T-cell (primary cell): ENCODE measurements around the gene APMAP. TPM values are rescaled to one million over a fixed set of nuclear protein-coding genes. Genes with fewer than 3 reads are reported as not detected.

Experiments
- ATAC-seq, 4 experiments: fragments of 200-7000 bp in 3 of 4; fragments of 150-1000 bp in 1 of 4; cut with Tn5 transposase; replicated peaks in 1 of 4; 1 replicate in 3 of 4; 2 replicates in 1 of 4; pipeline ENCODE4 v1.10.0; 2021; ENCODE audit warnings: moderate library complexity in 3 of 4, mild to moderate bottlenecking in 2 of 4, moderate number of reproducible peaks in 1 of 4
- CTCF ChIA-PET, 2 donors: fragments of 300-600 bp; sonication (Branson Sonifier 250); formaldehyde crosslinking; loops; one replicate each; lab custom pipeline; 2022; ENCODE audit warnings: antibody characterized with exemption in 2 of 2; lab: Charles Lee
- POLR2A ChIA-PET, 2 donors: fragments of 300-600 bp; sonication (Branson Sonifier 250); formaldehyde crosslinking; loops; one replicate each; lab custom pipeline; 2022; ENCODE audit warnings: antibody characterized with exemption in 2 of 2; lab: Charles Lee
- DNase-seq, 35 experiments: peaks; one replicate each; pipeline versions ENCODE4 v3.0.0 to v3.0.0-alpha.2; 2013 to 2023
- H3K27ac ChIP-seq: one replicate; pipeline ENCODE4 v1.5.1; 2013; ENCODE audit warnings: low read length
- H3K27me3 ChIP-seq, 2 experiments: replicated peaks in 1 of 2; 1 replicate in 1 of 2; 2 replicates in 1 of 2; pipeline versions ENCODE4 v1.6.1 to v1.7.0; 2013; ENCODE audit warnings: low read length in 1 of 2, mixed read lengths in 1 of 2; ENCODE audit not compliant: control insufficient read depth in 2 of 2, insufficient read depth in 2 of 2; ENCODE audit errors: extremely low read depth in 1 of 2
- H3K36me3 ChIP-seq, 2 donors: 1 replicate in 1 of 2; 2 replicates in 1 of 2; pipeline versions ENCODE4 v1.6.1 to v1.7.0; 2013; ENCODE audit warnings: low read length in 1 of 2; ENCODE audit not compliant: control insufficient read depth in 2 of 2, insufficient read depth in 1 of 2; ENCODE audit errors: extremely low read depth in 1 of 2
- H3K4me1 ChIP-seq, 2 experiments: 1 replicate in 1 of 2; 2 replicates in 1 of 2; pipeline versions ENCODE4 v1.6.1 to v1.7.0; 2013; ENCODE audit warnings: low read length in 2 of 2, mixed read lengths in 1 of 2; ENCODE audit not compliant: insufficient read depth in 2 of 2, control insufficient read depth in 1 of 2; ENCODE audit errors: extremely low read depth in 1 of 2
- H3K4me3 ChIP-seq, 2 donors: 1 replicate in 1 of 2; 2 replicates in 1 of 2; pipeline versions ENCODE4 v1.5.1 to v1.7.0; 2013; ENCODE audit warnings: mild to moderate bottlenecking in 2 of 2, low read length in 1 of 2, moderate library complexity in 1 of 2; ENCODE audit not compliant: control insufficient read depth in 1 of 2; ENCODE audit errors: extremely low read depth in 1 of 2
- H3K9me3 ChIP-seq: 2 replicates; pipeline ENCODE4 v1.7.0; 2013
- H3K27ac Mint-ChIP-seq, 2 donors: one replicate each; pipeline ENCODE4 v1.8.0; 2020 to 2021; ENCODE audit warnings: mild to moderate bottlenecking in 2 of 2, mixed read lengths in 2 of 2
- H3K27me3 Mint-ChIP-seq, 2 donors: one replicate each; pipeline ENCODE4 v1.8.0; 2021 to 2022; ENCODE audit warnings: mixed read lengths in 2 of 2
- H3K36me3 Mint-ChIP-seq: one replicate; pipeline ENCODE4 v1.8.0; 2021; ENCODE audit warnings: mixed read lengths
- H3K4me1 Mint-ChIP-seq, 3 donors: one replicate each; pipeline ENCODE4 v1.8.0; 2020 to 2022; ENCODE audit warnings: mixed read lengths in 3 of 3, mild to moderate bottlenecking in 1 of 3
- H3K4me3 Mint-ChIP-seq, 3 donors: one replicate each; pipeline ENCODE4 v1.8.0; 2020 to 2022; ENCODE audit warnings: mild to moderate bottlenecking in 3 of 3, mixed read lengths in 3 of 3, moderate library complexity in 3 of 3
- H3K9me3 Mint-ChIP-seq, 3 donors: one replicate each; pipeline ENCODE4 v1.8.0; 2020 to 2022; ENCODE audit warnings: mixed read lengths in 3 of 3
- WGBS: methylation state at CpG from one replicate; pipeline ENCODE4 v1.1.5; 2013; ENCODE audit warnings: missing lambda C conversion rate; ENCODE audit not compliant: insufficient coverage; 5-methylcytosine and 5-hydroxymethylcytosine counted together
- total RNA-seq, 35 experiments: library from RNA in 6 of 35; stranded (reverse) in 6 of 35; fragments of 120-200 nt in 1 of 35; gene quantifications; one replicate each; pipeline versions ENCODE4 v1.2.1 to v1.2.4 and lab custom pipeline; 2013 to 2026

Gene APMAP
- total RNA-seq, 5 donors from 2014 or later (not counting 1 experiment from before 2014, with no cell fraction given) = 32.2 to 53.0 (median 49.8) TPM

DNA sequence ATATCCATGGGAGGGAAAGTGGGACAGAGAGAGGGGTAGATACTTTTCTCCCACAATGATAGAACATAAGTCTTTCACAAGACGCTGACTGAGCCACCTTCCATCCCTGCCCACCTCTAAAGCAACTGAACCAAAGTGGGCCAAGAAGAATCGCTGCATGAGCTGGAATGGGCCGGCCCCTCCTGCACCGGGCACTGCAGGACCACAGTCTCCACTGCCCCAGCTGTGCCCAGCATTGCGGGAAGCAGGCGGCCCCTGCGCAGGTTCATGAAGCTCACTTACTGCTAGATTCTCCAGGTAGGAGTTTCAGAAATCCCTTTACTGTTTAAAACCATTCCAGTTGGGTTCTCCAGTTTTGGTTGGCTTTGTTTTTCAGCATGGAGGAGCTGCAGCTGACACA is 75.5 kb downstream of the APMAP start:
- Histone ChIP-seq H3K36me3 (no peaks in the 10 kb centered on the region), H3K27me3 (peaks cover 0 to 25% of the 10 kb centered on the region in 2 experiments), H3K9me3 (no peaks in the 10 kb centered on the region), H3K4me3 (no peak overlapping the region), H3K27ac (no peak overlapping the region), H3K4me1 (peaks cover 0 to 11% of the 10 kb centered on the region in 2 experiments)
- H3K4me3 Mint-ChIP-seq = no peak overlapping the region
- peaks cover 6% of the 10 kb centered on the region for H3K36me3 Mint-ChIP-seq
- H3K27me3 Mint-ChIP-seq = peaks cover 0 to 13% of the 10 kb centered on the region in 2 donors
- ATAC-seq = no peak
- H3K9me3 Mint-ChIP-seq = no peaks in the 10 kb centered on the region
- DNase-seq = no peak
- peaks cover 5 to 8% (median 7%) of the 10 kb centered on the region in 3 donors for H3K4me1 Mint-ChIP-seq
- ChIA-PET POLR2A (no interaction called here), CTCF (interaction anchor here in 1 of 2 donors (0.6 to 1.2 kb wide), 3 partner anchors 585 to 980 kb away, joined by 3 read pairs; no protein-coding TSS in a partner anchor)
- no peak overlapping the region for H3K27ac Mint-ChIP-seq
- WGBS = 90% methylated on average over 2 of the region's 7 CpGs

GRCh38 chr20:24916412-24916811 is 76.1 kb downstream of the APMAP start:
- ChIA-PET POLR2A (no interaction called here), CTCF (interaction anchor here in 1 of 2 donors (0.9 kb wide), 1 partner anchor 979 kb away, joined by 3 read pairs; no protein-coding TSS in a partner anchor)
- H3K27ac ChIP-seq = no peak overlapping the region
- peaks cover 0 to 11% of the 10 kb centered on the region in 2 experiments for H3K4me1 ChIP-seq
- WGBS = 100% methylated on average over 1 of the region's 1 CpG
- H3K4me3 ChIP-seq = no peak overlapping the region
- no peaks in the 10 kb centered on the region for H3K36me3 ChIP-seq
- no peaks in the 10 kb centered on the region for H3K9me3 ChIP-seq
- Mint-ChIP-seq H3K4me1 (peaks cover 5 to 8% (median 7%) of the 10 kb centered on the region in 3 donors), H3K9me3 (no peaks in the 10 kb centered on the region), H3K27ac (no peak overlapping the region), H3K36me3 (peaks cover 4% of the 10 kb centered on the region), H3K27me3 (peaks cover 0 to 13% of the 10 kb centered on the region in 2 donors), H3K4me3 (no peak overlapping the region)
- no peak for ATAC-seq
- peaks cover 0 to 25% of the 10 kb centered on the region in 2 experiments for H3K27me3 ChIP-seq
- no peak for DNase-seq

- Histone ChIP-seq H3K4me3 (no peak overlapping the region), H3K27me3 (peaks cover 0 to 25% of the 10 kb centered on the region in 2 experiments), H3K9me3 (no peaks in the 10 kb centered on the region), H3K36me3 (no peaks in the 10 kb centered on the region), H3K27ac (no peak overlapping the region), H3K4me1 (peaks cover 0 to 11% of the 10 kb centered on the region in 2 experiments)
- ChIA-PET CTCF (no interaction called here), POLR2A (no interaction called here)
- WGBS = 95% methylated on average over 7 of the region's 7 CpGs
- ATAC-seq (no peak), DNase-seq (no peak)
- Mint-ChIP-seq H3K4me3 (no peak overlapping the region), H3K36me3 (no peaks in the 10 kb centered on the region), H3K27me3 (peaks cover 0 to 13% of the 10 kb centered on the region in 2 donors), H3K27ac (no peak overlapping the region), H3K4me1 (peaks cover 5 to 8% (median 7%) of the 10 kb centered on the region in 3 donors), H3K9me3 (no peaks in the 10 kb centered on the region)
These were observed 76.7 kb downstream of the APMAP start for GRCh38 chr20:24915892-24916291.

DNA sequence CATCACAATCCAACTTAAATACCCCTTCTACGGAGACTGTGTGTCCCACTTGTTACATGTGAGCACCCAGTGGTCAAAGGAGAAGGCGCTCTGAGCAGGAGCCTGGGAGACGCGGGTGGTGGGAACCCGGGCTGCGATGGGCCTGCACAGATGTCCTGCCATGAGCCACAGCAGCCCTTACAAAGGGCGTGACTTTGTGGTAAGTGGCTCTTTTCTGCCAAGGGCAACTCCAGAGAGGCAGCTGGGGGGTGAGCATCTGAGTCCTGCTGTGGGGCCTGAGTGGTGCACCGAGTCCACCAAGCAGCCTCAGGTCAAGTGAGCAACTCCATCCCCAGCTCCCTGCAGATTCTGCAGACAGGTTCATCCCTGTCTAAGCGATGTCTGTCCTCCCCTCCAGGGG is 77.1 kb downstream of the APMAP start:
- H3K9me3 ChIP-seq = no peaks in the 10 kb centered on the region
- no peak for DNase-seq
- no peak for ATAC-seq
- Mint-ChIP-seq H3K4me1 (peaks cover 5 to 8% (median 7%) of the 10 kb centered on the region in 3 donors), H3K36me3 (no peaks in the 10 kb centered on the region), H3K27ac (no peak overlapping the region), H3K9me3 (no peaks in the 10 kb centered on the region), H3K27me3 (peaks cover 0 to 13% of the 10 kb centered on the region in 2 donors), H3K4me3 (no peak overlapping the region)
- WGBS = 88% methylated on average over 9 of the region's 9 CpGs
- ChIA-PET CTCF (no interaction called here), POLR2A (no interaction called here)
- no peak overlapping the region for H3K27ac ChIP-seq
- peaks cover 0 to 11% of the 10 kb centered on the region in 2 experiments for H3K4me1 ChIP-seq
- H3K36me3 ChIP-seq = no peaks in the 10 kb centered on the region
- no peak overlapping the region for H3K4me3 ChIP-seq
- H3K27me3 ChIP-seq = peaks cover 0 to 28% of the 10 kb centered on the region in 2 experiments

GRCh38 chr20:24914388-24915241 is 77.9 kb downstream of the APMAP start:
- no peaks in the 10 kb centered on the region for H3K36me3 Mint-ChIP-seq
- no peaks in the 10 kb centered on the region for H3K9me3 Mint-ChIP-seq
- 79% methylated on average over 9 of the region's 14 CpGs for WGBS
- ChIA-PET CTCF (interaction anchor here in 1 of 2 donors (0.6 to 0.7 kb wide), 2 partner anchors 201 to 294 kb away, joined by 3 read pairs; no protein-coding TSS in a partner anchor), POLR2A (no interaction called here)
- peaks cover 0 to 11% of the 10 kb centered on the region in 2 donors for H3K27me3 Mint-ChIP-seq
- Histone ChIP-seq H3K4me1 (peaks cover 0 to 11% of the 10 kb centered on the region in 2 experiments), H3K27ac (no peak overlapping the region), H3K4me3 (no peak overlapping the region), H3K9me3 (no peaks in the 10 kb centered on the region), H3K36me3 (no peaks in the 10 kb centered on the region), H3K27me3 (peaks cover 0 to 28% of the 10 kb centered on the region in 2 experiments)
- H3K4me1 Mint-ChIP-seq = peaks cover 5 to 8% (median 7%) of the 10 kb centered on the region in 3 donors
- no peak overlapping the region for H3K27ac Mint-ChIP-seq
- DNase-seq = no peak
- ATAC-seq = no peak
- H3K4me3 Mint-ChIP-seq = no peak overlapping the region

DNA sequence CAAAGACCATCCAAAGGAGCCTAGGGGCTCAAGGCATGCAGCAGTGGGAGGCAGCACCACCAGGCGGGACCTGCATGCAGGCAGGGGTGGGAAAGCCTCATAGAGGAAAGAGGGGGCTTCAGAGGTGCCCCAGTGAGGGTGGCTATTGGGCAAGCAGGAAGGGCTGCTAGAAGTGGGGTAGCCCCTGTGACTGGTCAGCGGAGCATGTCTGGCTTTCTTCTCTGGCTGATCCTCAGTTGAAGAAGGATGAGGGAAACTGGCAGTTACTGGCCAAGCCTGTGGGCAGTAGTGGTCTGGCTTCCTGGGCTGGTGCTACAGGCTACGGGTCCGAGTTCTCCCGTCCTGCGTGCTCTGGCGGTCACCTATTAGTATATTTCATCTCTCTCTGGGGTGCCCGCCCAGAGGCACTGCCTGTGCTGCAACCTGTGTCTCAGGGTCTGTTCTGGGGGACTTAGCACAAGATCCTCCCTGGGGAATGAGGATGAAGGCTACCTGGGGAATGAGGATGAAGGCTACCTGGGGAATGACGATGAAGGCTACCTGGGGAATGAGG is 79.4 kb downstream of the APMAP start:
- peaks cover 0 to 4% (median under 1%) of the 10 kb centered on the region in 3 donors for H3K9me3 Mint-ChIP-seq
- no peak overlapping the region for H3K4me3 Mint-ChIP-seq
- H3K27ac Mint-ChIP-seq = no peak overlapping the region
- peaks cover 2% of the 10 kb centered on the region for H3K36me3 Mint-ChIP-seq
- Histone ChIP-seq H3K27me3 (peaks cover 0 to 26% of the 10 kb centered on the region in 2 experiments), H3K27ac (no peak overlapping the region), H3K36me3 (no peaks in the 10 kb centered on the region), H3K9me3 (no peaks in the 10 kb centered on the region), H3K4me3 (no peak overlapping the region), H3K4me1 (peaks cover 0 to 4% of the 10 kb centered on the region in 2 experiments)
- ChIA-PET POLR2A (no interaction called here), CTCF (no interaction called here)
- peaks cover 0 to 7% of the 10 kb centered on the region in 2 donors for H3K27me3 Mint-ChIP-seq
- DNase-seq (no peak), ATAC-seq (no peak)
- peaks cover 0 to 4% (median 0%) of the 10 kb centered on the region in 3 donors for H3K4me1 Mint-ChIP-seq
- WGBS = 93% methylated on average over 7 of the region's 9 CpGs
